Epithelial cell of proximal tubule (primary cell): ENCODE measurements around the gene EPHA4. TPM values are rescaled to one million over a fixed set of nuclear protein-coding genes. Genes with fewer than 3 reads are reported as not detected.
A peak's percentile ranks its signal among the peaks of the same experiment; 100 is the strongest.

Experiments used
- DNase-seq: peaks from one replicate; pipeline ENCODE4 v3.0.0-alpha.2; 2011; ENCODE audit warnings: low read depth
- H3K4me3 ChIP-seq: 2 replicates; pipeline ENCODE4 v1.5.1; 2011; ENCODE audit warnings: low read depth, mild to moderate bottlenecking, low read length
- CTCF ChIP-seq: conservative IDR thresholded peaks from 2 replicates; pipeline ENCODE4 v1.5.1; 2012; ENCODE audit warnings: low read depth, mild to moderate bottlenecking, low read length
- total RNA-seq: library from RNA; depleted of rRNA; stranded (reverse); fragments of >200 nt; gene quantifications from 2 replicates; pipeline ENCODE4 v1.2.3, GENCODE V29; 2015

EPHA4 gene
- 13.3 and 23.8 TPM in 2 replicates for total RNA-seq

GRCh38 chr2:221572219-221572820 is at the start of gene EPHA4:
TSS of gene EPHA4 (minus strand) at chr2:221572304. CDS start at chr2:221572248, 56 bp downstream.
- DNase-seq = no peak
- H3K4me3 ChIP-seq = peak within 1 kb of the TSS; percentile 63
- peak; percentile 22 for TF ChIP-seq CTCF

GRCh38 chr2:221618007-221618406 is 45.9 kb upstream of the EPHA4 start:
- DNase-seq = no peak
- TF ChIP-seq CTCF = no peak
- H3K4me3 ChIP-seq = no peak overlapping the region

- no peak for DNase-seq
- H3K4me3 ChIP-seq = no peak overlapping the region
- TF ChIP-seq CTCF = no peak
Measured at GRCh38 chr2:221616561-221616960, 44.5 kb upstream of the EPHA4 start.

- TF ChIP-seq CTCF = no peak
- H3K4me3 ChIP-seq = no peak overlapping the region
- DNase-seq = no peak
Measured at GRCh38 chr2:221614274-221614673, 42.2 kb upstream of the EPHA4 start.

- DNase-seq = no peak
- TF ChIP-seq CTCF = no peak
- H3K4me3 ChIP-seq = no peak overlapping the region
Measured at GRCh38 chr2:221612800-221613199, 40.7 kb upstream of the EPHA4 start.

- TF ChIP-seq CTCF = no peak
- H3K4me3 ChIP-seq = no peak overlapping the region
- DNase-seq = no peak
Measured at GRCh38 chr2:221612161-221612560, 40.1 kb upstream of the EPHA4 start.

GRCh38 chr2:221610675-221611074 is 38.6 kb upstream of the EPHA4 start:
- TF ChIP-seq CTCF = no peak
- no peak for DNase-seq
- no peak overlapping the region for H3K4me3 ChIP-seq
